Endothelial cell of umbilical vein (primary cell): ENCODE results near the gene KBTBD3. TPM values are rescaled to one million over a fixed set of nuclear protein-coding genes. Genes with fewer than 3 reads are reported as not detected.

ENCODE experiments used
- BruUV-seq: library from RNA; stranded (reverse); fragments of 400-500 nt; replicated peaks from 2 replicates; lab custom pipeline; 2021; lab: Mats Ljungman, UMichigan
- CTCF ChIA-PET: fragments of 300-600, 350-600 bp; sonication (Branson Sonifier 250); formaldehyde crosslinking; loops from one replicate; lab custom pipeline; 2021; ENCODE audit warnings: antibody characterized with exemption, inconsistent platforms; lab: Charles Lee
- POLR2A ChIA-PET: fragments of 300-600, 350-600 bp; sonication (Branson Sonifier 250); formaldehyde crosslinking; loops from one replicate; lab custom pipeline; 2021; ENCODE audit warnings: antibody characterized with exemption, inconsistent platforms; lab: Charles Lee
- DNase-seq: peaks from one replicate; pipeline ENCODE4 v3.0.0-alpha.2; 2011; ENCODE audit warnings: low read depth, low spot score
- FAIRE-seq: peaks from 2 replicates; lab custom pipeline; 2011; peaks lifted over from hg19 to GRCh38; lab: Jason Lieb, UNC
- H2AFZ ChIP-seq: 2 replicates; pipeline ENCODE4 v1.6.0; 2012; ENCODE audit warnings: low read depth, low read length, control low read depth, inconsistent platforms
- H3K27ac ChIP-seq: 2 replicates; pipeline ENCODE4 v1.5.1; 2011; ENCODE audit warnings: low read depth, mild to moderate bottlenecking, control low read depth, low read length, moderate library complexity; ENCODE audit not compliant: insufficient read depth
- H3K27me3 ChIP-seq, 2 experiments: 2 replicates each; pipeline versions ENCODE4 v1.6.0 to v1.6.1; 2011; ENCODE audit warnings: low read length in 2 of 2, mixed read lengths in 1 of 2; ENCODE audit not compliant: control insufficient read depth in 2 of 2, insufficient read depth in 2 of 2
- H3K36me3 ChIP-seq, 2 experiments: 2 replicates in 1 of 2; 3 replicates in 1 of 2; pipeline ENCODE4 v1.5.1; 2011; ENCODE audit warnings: low read length in 2 of 2, mild to moderate bottlenecking in 1 of 2, moderate library complexity in 1 of 2; ENCODE audit not compliant: control insufficient read depth in 2 of 2, insufficient read depth in 2 of 2; ENCODE audit errors: extremely low read depth in 1 of 2
- H3K4me1 ChIP-seq: 3 replicates; pipeline ENCODE4 v1.5.1; 2011; ENCODE audit warnings: mild to moderate bottlenecking, low read length; ENCODE audit not compliant: control insufficient read depth, insufficient read depth; ENCODE audit errors: extremely low read depth
- H3K4me2 ChIP-seq: 2 replicates; pipeline ENCODE4 v1.6.1; 2011; ENCODE audit warnings: low read length, control low read depth, mixed read lengths; ENCODE audit not compliant: insufficient read depth
- H3K4me3 ChIP-seq, 3 experiments: fragments of 200-600 bp in 1 of 3; sonication (generic), shearing (Covaris generic) in 1 of 3; replicated peaks in 1 of 3; 2 replicates each; pipeline ENCODE4 v1.5.1; 2011 to 2016; ENCODE audit warnings: control low read depth in 3 of 3, low read length in 3 of 3, mild to moderate bottlenecking in 2 of 3, inconsistent platforms in 1 of 3, low read depth in 1 of 3, moderate library complexity in 1 of 3; ENCODE audit not compliant: insufficient read depth in 1 of 3
- H3K79me2 ChIP-seq: 2 replicates; pipeline ENCODE4 v1.6.0; 2012; ENCODE audit warnings: low read length, inconsistent platforms; ENCODE audit not compliant: control insufficient read depth, insufficient read depth
- H3K9ac ChIP-seq: replicated peaks from 2 replicates; pipeline ENCODE3; 2011; ENCODE audit warnings: low read length, control low read depth; ENCODE audit not compliant: insufficient read depth; ENCODE audit errors: extremely low read depth
- H3K9me1 ChIP-seq: replicated peaks from 3 replicates; pipeline ENCODE4 v1.6.0; 2011; ENCODE audit warnings: mild to moderate bottlenecking, low read length; ENCODE audit not compliant: control insufficient read depth, insufficient read depth; ENCODE audit errors: extremely low read depth
- H3K9me3 ChIP-seq: replicated peaks from 2 replicates; pipeline ENCODE4 v1.5.1; 2012; ENCODE audit warnings: low read length, inconsistent platforms; ENCODE audit not compliant: control insufficient read depth, insufficient read depth
- H4K20me1 ChIP-seq: replicated peaks from 2 replicates; pipeline ENCODE3; 2011; ENCODE audit warnings: mild to moderate bottlenecking, low read length; ENCODE audit not compliant: control insufficient read depth, insufficient read depth; ENCODE audit errors: extremely low read depth
- EZH2 ChIP-seq: IDR thresholded peaks from 2 replicates; pipeline ENCODE4 v1.6.1; 2012; ENCODE audit warnings: borderline replicate concordance, low read depth, mild to moderate bottlenecking, moderate library complexity, low read length, inconsistent platforms; ENCODE audit not compliant: severe bottlenecking
- JUN ChIP-seq: IDR thresholded peaks from 2 replicates; pipeline ENCODE4 v1.6.1; 2011; ENCODE audit warnings: borderline replicate concordance, low read depth; ENCODE audit not compliant: insufficient read length, insufficient read depth
- MYC ChIP-seq: IDR thresholded peaks from one replicate; pipeline ENCODE4 v1.6.1; 2011; ENCODE audit warnings: mild to moderate bottlenecking, low read depth, low read length
- POLR2A ChIP-seq: IDR thresholded peaks from 2 replicates; pipeline ENCODE4 v1.6.1; 2012; ENCODE audit warnings: low read depth, mild to moderate bottlenecking, control low read depth, low read length
- POLR2AphosphoS5 ChIP-seq: IDR thresholded peaks from 2 replicates; pipeline ENCODE4 v1.6.1; 2012; ENCODE audit warnings: low read depth, mild to moderate bottlenecking, control low read depth, low read length, moderate library complexity; ENCODE audit not compliant: insufficient read depth
- dilution Hi-C: fragments of 300-500 bp; cut with MboI; formaldehyde crosslinking; loops from one replicate; pipeline ENCODE4 v1.15.0; 2019; ENCODE audit warnings: low sequenced_read_pairs; ENCODE audit not compliant: extremely low pct_ligation_motif_present
- intact Hi-C: fragments of 100-400 bp; cut with micrococcal nuclease; formaldehyde crosslinking; loops from one replicate; pipeline ENCODE4 v1.10.0; 2022
- polyA plus RNA-seq, 4 experiments: library from polyadenylated mRNA; depleted of rRNA in 3 of 4; stranded (reverse) in 3 of 4; unstranded in 1 of 4; fragments of >200 nt; gene quantifications; 2 replicates each; pipeline versions ENCODE4 v1.2.1 to v1.2.3, GENCODE V29; 2011 to 2012; ENCODE audit warnings: missing spikeins in 1 of 4
- total RNA-seq: library from RNA; stranded (reverse); gene quantifications from 2 replicates; pipeline ENCODE4 v1.2.3, GENCODE V29; 2021
- TF ChIP-seq, protein P1 (sequence below), 2 donors: IDR thresholded peaks; 1 replicate in 1 of 2; 2 replicates in 1 of 2; pipeline ENCODE4 v1.5.1; 2011; ENCODE audit warnings: low read length in 2 of 2, mild to moderate bottlenecking in 2 of 2, moderate library complexity in 2 of 2, control low read depth in 1 of 2, inconsistent platforms in 1 of 2, low read depth in 1 of 2; ENCODE audit not compliant: insufficient read depth in 1 of 2; ENCODE audit errors: extremely low read depth in 1 of 2

Gene KBTBD3
- total and polyA plus RNA-seq, 2 donors (not counting 3 experiments of a cell fraction or from before 2014, with no cell fraction given) = 0.76 to 2.4 TPM

DNA sequence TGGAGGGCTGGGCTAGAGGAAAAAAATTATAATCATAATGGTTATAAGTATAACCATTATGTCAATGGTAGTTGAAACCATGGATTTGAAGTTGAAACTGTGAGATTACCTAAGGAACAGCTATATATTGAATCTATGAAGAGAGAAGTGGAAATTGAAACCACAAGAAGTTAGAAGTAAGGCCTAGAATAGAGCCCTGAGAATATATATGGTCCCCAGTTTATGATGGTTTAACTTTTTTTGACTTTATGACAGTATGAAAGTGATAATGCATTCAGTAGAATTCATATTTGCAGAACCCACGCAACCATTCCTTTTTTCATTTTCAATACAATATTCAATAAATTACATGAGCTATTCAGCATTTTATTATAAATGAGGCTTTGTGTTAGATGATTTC is 15.3 kb upstream of the KBTBD3 start:
- ChIA-PET CTCF (no interaction called here), POLR2A (no interaction called here)
- peaks cover 3% of the 10 kb centered on the region for H4K20me1 ChIP-seq
- dilution Hi-C loops (no loop called here), intact Hi-C loops (no loop called here)
- H3K9me1 ChIP-seq = no peaks in the 10 kb centered on the region
- no peaks in the 10 kb centered on the region for H3K27me3 ChIP-seq
- TF ChIP-seq JUN = no peak
- TF ChIP-seq POLR2AphosphoS5 = no peak
- TF ChIP-seq EZH2 = no peak
- TF ChIP-seq, protein P1, sequence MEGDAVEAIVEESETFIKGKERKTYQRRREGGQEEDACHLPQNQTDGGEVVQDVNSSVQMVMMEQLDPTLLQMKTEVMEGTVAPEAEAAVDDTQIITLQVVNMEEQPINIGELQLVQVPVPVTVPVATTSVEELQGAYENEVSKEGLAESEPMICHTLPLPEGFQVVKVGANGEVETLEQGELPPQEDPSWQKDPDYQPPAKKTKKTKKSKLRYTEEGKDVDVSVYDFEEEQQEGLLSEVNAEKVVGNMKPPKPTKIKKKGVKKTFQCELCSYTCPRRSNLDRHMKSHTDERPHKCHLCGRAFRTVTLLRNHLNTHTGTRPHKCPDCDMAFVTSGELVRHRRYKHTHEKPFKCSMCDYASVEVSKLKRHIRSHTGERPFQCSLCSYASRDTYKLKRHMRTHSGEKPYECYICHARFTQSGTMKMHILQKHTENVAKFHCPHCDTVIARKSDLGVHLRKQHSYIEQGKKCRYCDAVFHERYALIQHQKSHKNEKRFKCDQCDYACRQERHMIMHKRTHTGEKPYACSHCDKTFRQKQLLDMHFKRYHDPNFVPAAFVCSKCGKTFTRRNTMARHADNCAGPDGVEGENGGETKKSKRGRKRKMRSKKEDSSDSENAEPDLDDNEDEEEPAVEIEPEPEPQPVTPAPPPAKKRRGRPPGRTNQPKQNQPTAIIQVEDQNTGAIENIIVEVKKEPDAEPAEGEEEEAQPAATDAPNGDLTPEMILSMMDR (IDR thresholded peaks at IDR 0.05; ENCODE audit: extremely low read depth in 1 of 2, insufficient read depth in 1 of 2, low read depth in 1 of 2, low read length in 2 of 2) = no peak
- no peak for TF ChIP-seq MYC
- TF ChIP-seq POLR2A = no peak
- no peak overlapping the region for H3K4me3 ChIP-seq
- H3K4me2 ChIP-seq = no peak overlapping the region
- BruUV-seq = no TSS peak
- H3K9me3 ChIP-seq = no peaks in the 10 kb centered on the region
- H2AFZ ChIP-seq = no peak overlapping the region
- H3K27ac ChIP-seq = no peak overlapping the region
- peaks cover 29% of the 10 kb centered on the region for H3K79me2 ChIP-seq
- H3K4me1 ChIP-seq = no peaks in the 10 kb centered on the region
- H3K9ac ChIP-seq = no peak overlapping the region
- FAIRE-seq (no peak), DNase-seq (no peak)
- H3K36me3 ChIP-seq = peaks cover 13 to 22% of the 10 kb centered on the region in 2 experiments
